Pancreas (tissue), 10 donors: ENCODE data around the gene CHRD. TPM values are rescaled to one million over a fixed set of nuclear protein-coding genes. Genes with fewer than 3 reads are reported as not detected.

Source experiments
- ATAC-seq, 4 donors: fragments of 200-7000 bp; cut with Tn5 transposase; one replicate each; pipeline versions ENCODE4 v1.8.0 to v1.9.1; 2020; ENCODE audit warnings: mild to moderate bottlenecking in 4 of 4, moderate library complexity in 4 of 4
- DNase-seq, 6 donors: peaks; one replicate each; pipeline ENCODE4 v3.0.0-alpha.2; 2020
- FAIRE-seq: peaks from 2 replicates; lab custom pipeline; 2012; peaks lifted over from hg19 to GRCh38; lab: Jason Lieb, UNC
- H3K27ac ChIP-seq, 4 donors: fragments of 200-600 bp; sonication (generic); 1 replicate in 3 of 4; 2 replicates in 1 of 4; pipeline versions ENCODE4 v1.5.0 to v1.8.0; 2020
- H3K27me3 ChIP-seq, 4 donors: fragments of 200-600 bp; one replicate each; pipeline ENCODE4 v1.8.0; 2021
- H3K36me3 ChIP-seq, 3 donors: fragments of 200-600 bp; sonication (generic) in 1 of 3; one replicate each; pipeline versions ENCODE4 v1.5.0 to v1.8.0; 2020 to 2021
- H3K4me1 ChIP-seq, 3 donors: fragments of 200-600 bp; one replicate each; pipeline ENCODE4 v1.8.0; 2021
- H3K4me3 ChIP-seq, 4 donors: fragments of 200-600 bp; sonication (generic) in 2 of 4; one replicate each; pipeline versions ENCODE4 v1.5.0 to v1.8.0; 2020 to 2021
- H3K9me3 ChIP-seq, 4 donors: fragments of 200-600 bp; one replicate each; pipeline ENCODE4 v1.8.0; 2021
- CTCF ChIP-seq, 4 donors: fragments of 200-600 bp; sonication (generic) in 3 of 4; IDR thresholded peaks; one replicate each; pipeline versions ENCODE4 v1.5.0 to v1.8.0; 2021; ENCODE audit warnings: antibody characterized with exemption in 4 of 4
- whole genome bisulfite sequencing, 2 donors: extraction: QIAGEN DNeasy Blood & Tissue Kit; methylation state at CpG; one replicate each; pipeline ENCODE4 v1.1.7; 2013; 5-methylcytosine and 5-hydroxymethylcytosine counted together
- intact Hi-C, 3 donors: fragments of 100-400 bp; cut with DNase I; formaldehyde crosslinking; loops; one replicate each; pipeline versions ENCODE4 v1.11.1 to v1.14.2; 2022
- polyA plus RNA-seq, 2 donors: library from polyadenylated mRNA; stranded (reverse); fragments of 200-250 nt; gene quantifications; one replicate each; pipeline ENCODE4 v1.2.3, GENCODE V29; 2013
- total RNA-seq, 6 donors: library from RNA; stranded (reverse); fragmentation: NEBNext Ultra II Directional in 4 of 6; extraction: Animal tissue kit (Norgen Biotek cat#: 25700) in 4 of 6; gene quantifications; one replicate each; pipeline versions ENCODE4 v1.2.1 to v1.2.4, GENCODE V29; 2021 to 2023
- donor health status: healthy with polysubstance abuse.
- donor health status: DM: no; HTN: no; CAD: no; lungs with moderate emphysema.
- donor health status: DM: no; HTN: no; CAD: no.
- donor health status: control.
- donor health status: control.
- donor health status: Bipolar disorder and iron deficiency.
- donor health status: DM: yes; HTN: yes; CAD: no.
- donor health status: DM: no; HTN: no; CAD: no.
- donor health status: DM: no; HTN: no; CAD: no.
- donor health status: DM: yes; HTN: yes; CAD: no.

Gene CHRD
- total and polyA plus RNA-seq, 8 donors, result 11.0 to 96.7 (median 19.8) TPM

- H3K36me3 ChIP-seq, result peaks cover 19 to 41% (median 26%) of the 10 kb centered on the region in 3 donors
- H3K9me3 ChIP-seq, result no peaks in the 10 kb centered on the region
- TF ChIP-seq CTCF (IDR thresholded peaks at IDR 0.05), result no peak
- no peak for FAIRE-seq
- WGBS, 2 donors, result 83% methylated on average over 15 of the region's 15 CpGs
- no peaks in the 10 kb centered on the region for H3K27me3 ChIP-seq
- ATAC-seq, result no peak
- no peak overlapping the region for H3K4me3 ChIP-seq
- DNase-seq, result peak in 3 of 6 donors; percentile 13 to 76 (median 49)
- peaks cover 0 to 11% (median 0%) of the 10 kb centered on the region in 3 donors for H3K4me1 ChIP-seq
- peak overlapping the region in 3 of 4 donors; percentile 91 to 93 (median 92) for H3K27ac ChIP-seq
- intact Hi-C loops, result no loop called here
These were observed 45.2 kb upstream of the CHRD start for GRCh38 chr3:184334470-184335158.

GRCh38 chr3:184335291-184335660 is 44.6 kb upstream of the CHRD start:
- FAIRE-seq (no peak), DNase-seq (peak in 2 of 6 donors; percentile 19 to 34), ATAC-seq (peak; percentile 7 to 14 (median 10))
- Histone ChIP-seq H3K36me3 (peaks cover 13 to 39% (median 23%) of the 10 kb centered on the region in 3 donors), H3K9me3 (no peaks in the 10 kb centered on the region), H3K4me3 (peak overlapping the region in 2 of 4 donors; percentile 57 to 80), H3K4me1 (peaks cover 0 to 11% (median 0%) of the 10 kb centered on the region in 3 donors), H3K27ac (peak overlapping the region; percentile 89 to 93 (median 92)), H3K27me3 (no peaks in the 10 kb centered on the region)
- no peak for TF ChIP-seq CTCF (IDR thresholded peaks at IDR 0.05)
- 37 to 44% methylated on average over 4 of the region's 4 CpGs for WGBS, 2 donors
- intact Hi-C loops, result no loop called here

GRCh38 chr3:184335661-184336546 is 44.0 kb upstream of the CHRD start:
- WGBS, 2 donors, result 1 to 3% methylated on average over 52 to 77 of the region's 77 CpGs
- DNase-seq (peak; percentile 77 to 96 (median 89)), ATAC-seq (peak; percentile 85 to 86 (median 86)), FAIRE-seq (no peak)
- no peak for TF ChIP-seq CTCF (IDR thresholded peaks at IDR 0.05)
- Histone ChIP-seq H3K27ac (peak overlapping the region; percentile 89 to 93 (median 92)), H3K4me3 (peak overlapping the region; percentile 51 to 80 (median 60)), H3K9me3 (no peaks in the 10 kb centered on the region), H3K36me3 (peaks cover 7 to 34% (median 23%) of the 10 kb centered on the region in 3 donors), H3K27me3 (no peaks in the 10 kb centered on the region), H3K4me1 (peaks cover 0 to 11% (median 0%) of the 10 kb centered on the region in 3 donors)
- intact Hi-C loops, result no loop called here

- no peaks in the 10 kb centered on the region for H3K9me3 ChIP-seq
- TF ChIP-seq CTCF (IDR thresholded peaks at IDR 0.05), result no peak
- intact Hi-C loops, result no loop called here
- no peaks in the 10 kb centered on the region for H3K27me3 ChIP-seq
- ATAC-seq (peak; percentile 15 to 44 (median 27)), FAIRE-seq (no peak), DNase-seq (peak in 2 of 6 donors; percentile 25 to 40)
- H3K4me3 ChIP-seq, result peak overlapping the region; percentile 51 to 80 (median 60)
- peaks cover 0 to 11% (median 0%) of the 10 kb centered on the region in 3 donors for H3K4me1 ChIP-seq
- peak overlapping the region; percentile 89 to 93 (median 92) for H3K27ac ChIP-seq
- H3K36me3 ChIP-seq, result peaks cover 5 to 25% (median 17%) of the 10 kb centered on the region in 3 donors
- WGBS, 2 donors, result 22 to 23% methylated on average over 17 of the region's 17 CpGs
These were observed 43.1 kb upstream of the CHRD start for GRCh38 chr3:184336547-184337398.
